GM13976 (cell line): ENCODE measurements around the gene RDM1.

Source experiments
- DNase-seq: peaks from one replicate; pipeline ENCODE4 v3.0.0; 2012; ENCODE audit warnings: low spot score
- in situ Hi-C: fragments of 300-500 bp; cut with MboI; formaldehyde crosslinking; loops from one replicate; pipeline ENCODE4 v1.12.0; 2022; ENCODE audit warnings: low sequenced_read_pairs, mixed read lengths, inconsistent platforms; ENCODE audit not compliant: unreplicated experiment
- TF ChIP-seq, protein P1 (sequence below): IDR thresholded peaks from 2 replicates; pipeline ENCODE4 v1.5.1; 2012; ENCODE audit warnings: borderline replicate concordance, mild to moderate bottlenecking; ENCODE audit not compliant: insufficient read depth; ENCODE audit errors: extremely low read depth, missing control alignments, control extremely low read depth

RDM1 gene

DNA sequence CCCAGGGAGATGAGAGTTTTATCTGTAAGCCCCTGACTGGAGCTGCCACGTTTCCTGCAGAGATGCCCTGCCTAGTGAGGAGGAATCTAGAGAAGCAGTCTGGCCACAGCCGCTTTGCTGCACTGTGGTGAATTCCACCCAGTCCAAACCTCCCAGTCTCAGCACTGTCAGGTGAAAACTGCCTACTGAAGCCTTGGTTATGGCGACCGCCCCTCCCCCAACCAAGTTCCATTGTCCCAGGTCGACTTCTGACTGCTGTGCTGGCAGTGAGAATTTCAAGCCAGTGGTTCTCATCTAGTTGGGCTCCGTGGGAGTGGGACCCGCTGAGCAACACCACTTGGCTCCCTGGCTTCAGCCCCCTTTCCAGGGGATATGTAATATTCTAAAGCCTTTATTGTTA, 23.1 kb upstream of the RDM1 start:
- no peak for DNase-seq
- in situ Hi-C loops: loop anchor here (25.0 kb wide), 1 partner anchor 534 kb away; the partner anchor contains the start of gene ZNHIT3

DNA sequence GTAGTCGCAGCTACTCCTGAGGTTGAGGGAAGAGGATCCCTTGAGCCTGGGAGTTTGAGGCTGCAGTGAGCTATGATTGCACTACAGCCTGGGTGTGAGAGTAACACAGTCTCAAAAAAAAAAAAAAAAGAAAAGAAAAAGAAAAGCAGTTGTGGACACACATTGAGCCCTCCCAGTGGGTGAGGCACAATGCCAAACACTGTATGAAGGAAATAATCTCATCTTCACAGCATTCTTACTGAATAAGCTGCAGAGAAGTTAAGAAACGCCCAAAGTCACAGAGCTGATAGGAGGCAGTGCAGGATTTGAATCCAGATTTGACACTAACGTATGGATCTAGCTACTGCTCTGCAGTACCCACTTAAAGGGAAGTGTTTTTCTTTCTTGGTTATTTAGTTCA, 18.8 kb upstream of the RDM1 start:
- in situ Hi-C loops: no loop called here
- no peak for DNase-seq
- TF ChIP-seq, protein P1, sequence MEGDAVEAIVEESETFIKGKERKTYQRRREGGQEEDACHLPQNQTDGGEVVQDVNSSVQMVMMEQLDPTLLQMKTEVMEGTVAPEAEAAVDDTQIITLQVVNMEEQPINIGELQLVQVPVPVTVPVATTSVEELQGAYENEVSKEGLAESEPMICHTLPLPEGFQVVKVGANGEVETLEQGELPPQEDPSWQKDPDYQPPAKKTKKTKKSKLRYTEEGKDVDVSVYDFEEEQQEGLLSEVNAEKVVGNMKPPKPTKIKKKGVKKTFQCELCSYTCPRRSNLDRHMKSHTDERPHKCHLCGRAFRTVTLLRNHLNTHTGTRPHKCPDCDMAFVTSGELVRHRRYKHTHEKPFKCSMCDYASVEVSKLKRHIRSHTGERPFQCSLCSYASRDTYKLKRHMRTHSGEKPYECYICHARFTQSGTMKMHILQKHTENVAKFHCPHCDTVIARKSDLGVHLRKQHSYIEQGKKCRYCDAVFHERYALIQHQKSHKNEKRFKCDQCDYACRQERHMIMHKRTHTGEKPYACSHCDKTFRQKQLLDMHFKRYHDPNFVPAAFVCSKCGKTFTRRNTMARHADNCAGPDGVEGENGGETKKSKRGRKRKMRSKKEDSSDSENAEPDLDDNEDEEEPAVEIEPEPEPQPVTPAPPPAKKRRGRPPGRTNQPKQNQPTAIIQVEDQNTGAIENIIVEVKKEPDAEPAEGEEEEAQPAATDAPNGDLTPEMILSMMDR: no peak

More for the DNA sequence above, 23.1 kb upstream of the RDM1 start:
- TF ChIP-seq, protein P1: no peak

DNA sequence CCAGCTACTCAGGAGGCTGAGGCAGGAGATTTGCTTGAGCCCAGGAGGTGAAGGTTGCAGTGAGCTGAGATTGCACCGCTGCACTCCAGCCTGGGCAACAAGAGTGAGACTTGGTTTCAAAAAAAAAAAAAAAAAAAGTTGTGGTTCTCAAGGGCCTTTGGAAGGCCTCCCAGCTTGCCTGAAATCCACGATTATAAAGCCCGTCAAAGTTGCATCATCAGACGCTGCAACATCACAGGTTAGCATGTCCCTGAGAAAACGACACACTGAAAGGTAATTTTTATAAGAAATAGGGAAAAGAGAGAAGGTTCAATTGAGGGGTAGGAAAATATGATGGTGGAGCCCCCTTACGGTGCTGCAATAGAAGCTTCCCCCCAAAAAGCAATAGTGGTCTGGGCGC, 17.5 kb upstream of the RDM1 start:
- TF ChIP-seq, protein P1: no peak
- in situ Hi-C loops: no loop called here
- DNase-seq: no peak

DNA sequence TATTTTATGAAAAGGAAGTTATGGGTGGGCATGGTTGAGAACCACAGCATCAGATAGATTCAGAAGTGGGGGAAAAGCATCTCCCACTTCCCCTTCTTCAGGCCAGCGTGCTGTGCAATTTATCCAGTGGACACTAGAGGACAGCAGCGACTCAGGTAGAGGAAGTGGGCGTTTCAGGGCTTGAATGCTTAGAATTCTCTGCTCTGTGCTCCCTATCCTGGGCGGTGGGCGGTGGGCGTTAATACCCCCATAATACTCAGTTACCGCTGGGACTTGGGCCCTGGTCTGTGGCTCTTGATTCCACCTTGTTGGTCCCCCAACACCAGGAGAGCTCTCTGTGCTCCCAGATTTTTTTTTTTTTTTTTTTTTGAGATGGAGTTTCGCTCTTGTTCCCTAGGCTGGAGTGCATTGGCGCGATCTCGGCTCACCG, 16.6 kb upstream of the RDM1 start:
- peak; percentile 65 for DNase-seq
- in situ Hi-C loops: no loop called here
- TF ChIP-seq, protein P1: peak; percentile 86

DNA sequence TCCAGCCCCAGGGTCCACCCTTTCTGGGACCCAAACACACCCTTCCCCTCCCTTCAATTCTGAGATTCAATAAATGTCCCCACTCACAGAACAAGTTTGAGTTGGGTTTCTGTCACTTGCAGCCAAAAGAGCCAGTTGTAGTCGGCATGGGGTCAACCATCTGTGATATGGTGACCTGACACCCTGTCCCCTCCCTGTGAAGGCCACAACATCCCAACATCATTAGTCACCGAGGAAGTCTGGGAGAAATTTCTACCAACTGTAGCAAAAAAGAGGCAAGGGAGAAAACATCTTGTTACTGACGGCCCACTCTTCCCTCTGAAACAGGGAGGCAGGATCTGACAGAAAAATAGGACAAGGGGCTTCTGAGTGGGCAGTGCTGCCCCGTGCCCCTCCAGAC, 13.6 kb upstream of the RDM1 start:
- in situ Hi-C loops: no loop called here
- TF ChIP-seq, protein P1: no peak

DNA sequence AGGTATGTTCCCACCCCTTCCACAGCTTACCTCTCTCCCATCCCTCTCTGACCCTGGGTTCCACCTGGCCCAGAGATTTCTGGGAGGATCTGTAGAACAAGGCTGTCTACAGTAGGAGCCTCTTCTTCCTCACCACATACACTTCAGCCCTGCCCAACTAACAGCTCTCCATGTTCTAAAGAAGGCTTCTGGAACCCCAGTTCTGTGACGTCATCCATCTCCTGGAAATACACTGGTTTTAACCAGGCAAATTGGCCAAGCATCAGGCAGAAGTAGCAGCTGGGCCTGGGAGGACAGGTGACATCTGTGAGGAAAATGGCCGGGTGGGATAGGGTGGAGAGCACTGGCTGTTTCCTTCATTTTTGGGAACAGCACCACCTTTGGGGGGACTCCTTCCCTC, 13.0 kb upstream of the RDM1 start, which contains the start of gene LYZL6:
Gene LYZL6, minus strand, starts transcription at position 177 of the 400 bp plus-strand sequence. CDS start 4,357 bp downstream, outside the sequence.
- in situ Hi-C loops: no loop called here
- no peak for DNase-seq
- TF ChIP-seq, protein P1: no peak

More for the DNA sequence above, 13.6 kb upstream of the RDM1 start:
- no peak for DNase-seq
